ENCODE results near the gene CCSER2. TPM values are rescaled to one million over a fixed set of nuclear protein-coding genes. Genes with fewer than 3 reads are reported as not detected.

Gene CCSER2
- total and polyA plus RNA-seq, 12 donors: 8.3 to 63.9 (median 38.1) TPM

DNA sequence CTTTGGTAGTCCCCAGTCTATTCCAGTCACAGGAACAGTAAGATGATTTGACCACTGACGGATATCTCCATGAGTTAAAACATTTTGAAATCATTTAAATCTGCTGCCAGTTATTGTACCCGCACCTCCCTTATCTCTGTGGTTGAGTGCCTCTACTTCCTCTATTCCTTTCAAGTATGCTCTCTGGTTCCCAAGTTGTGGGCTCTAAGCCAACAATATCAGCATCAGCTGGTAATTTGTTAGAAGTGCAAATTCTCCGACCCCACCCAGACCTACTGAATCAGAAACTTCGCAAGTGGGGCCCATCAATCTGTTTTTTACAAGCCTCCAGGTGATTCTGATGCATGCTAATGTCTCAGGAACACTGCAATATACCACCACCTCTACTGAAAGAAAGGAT is 235.5 kb downstream of the CCSER2 start:
- WGBS, 4 donors: 37 to 69% (median 52%) methylated on average over 4 of the region's 4 CpGs

DNA sequence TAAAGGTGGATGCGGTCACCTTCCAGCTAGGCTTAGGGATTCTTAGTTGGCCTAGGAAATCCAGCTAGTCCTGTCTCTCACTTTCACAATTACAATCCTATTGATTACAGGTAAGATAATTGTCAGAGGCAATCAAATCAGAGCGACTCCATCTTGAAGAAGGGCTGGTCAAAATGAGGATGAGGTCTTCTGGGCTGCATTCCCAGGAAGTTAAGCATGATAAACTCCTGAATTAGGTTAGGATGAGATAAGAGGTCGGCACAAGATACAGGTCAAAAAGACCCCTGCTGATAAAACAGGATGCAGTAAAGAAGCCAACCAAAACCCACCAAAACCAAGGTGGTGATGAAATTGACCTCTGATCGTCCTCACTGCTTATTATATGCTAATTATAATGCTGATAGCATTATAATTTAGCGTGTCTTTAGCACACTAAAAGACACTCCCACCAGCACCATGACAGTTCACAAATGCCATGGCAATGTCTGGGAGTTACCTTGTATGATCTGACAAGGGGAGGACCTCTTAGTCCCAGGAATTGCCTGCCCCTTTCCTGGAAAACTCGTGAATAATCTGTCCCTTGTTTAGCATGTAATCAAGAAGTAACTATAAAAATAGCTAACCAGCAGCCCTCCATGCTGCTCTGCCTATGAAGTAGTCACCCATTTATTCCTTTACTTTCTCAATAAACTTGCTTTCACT is 237.6 kb downstream of the CCSER2 start:
- no peak for DNase-seq
- no peak for TF ChIP-seq POLR2A (IDR thresholded peaks at IDR 0.05)
- no peaks in the 10 kb centered on the region for H3K36me3 ChIP-seq (replicated peaks in 1 of 2)
- no peak overlapping the region for H3K4me3 ChIP-seq
- H3K4me1 ChIP-seq (replicated peaks in 1 of 2): no peaks in the 10 kb centered on the region
- H3K27ac ChIP-seq: no peak overlapping the region
- peaks cover 5% of the 10 kb centered on the region for H3K27me3 ChIP-seq
- WGBS, 4 donors: 62 to 76% (median 66%) methylated on average over 6 of the region's 6 CpGs
- no peaks in the 10 kb centered on the region for H3K9me3 ChIP-seq (replicated peaks in 1 of 3)
- intact Hi-C loops (cut with DNase I): no loop called here

More for the DNA sequence above, 235.5 kb downstream of the CCSER2 start:
- intact Hi-C loops (cut with DNase I): no loop called here
- Histone ChIP-seq H3K9me3 (replicated peaks in 1 of 3) (no peaks in the 10 kb centered on the region), H3K27ac (no peak overlapping the region), H3K4me3 (no peak overlapping the region), H3K4me1 (replicated peaks in 1 of 2) (no peaks in the 10 kb centered on the region), H3K27me3 (peaks cover 5% of the 10 kb centered on the region), H3K36me3 (replicated peaks in 1 of 2) (no peaks in the 10 kb centered on the region)
- TF ChIP-seq, protein P1, sequence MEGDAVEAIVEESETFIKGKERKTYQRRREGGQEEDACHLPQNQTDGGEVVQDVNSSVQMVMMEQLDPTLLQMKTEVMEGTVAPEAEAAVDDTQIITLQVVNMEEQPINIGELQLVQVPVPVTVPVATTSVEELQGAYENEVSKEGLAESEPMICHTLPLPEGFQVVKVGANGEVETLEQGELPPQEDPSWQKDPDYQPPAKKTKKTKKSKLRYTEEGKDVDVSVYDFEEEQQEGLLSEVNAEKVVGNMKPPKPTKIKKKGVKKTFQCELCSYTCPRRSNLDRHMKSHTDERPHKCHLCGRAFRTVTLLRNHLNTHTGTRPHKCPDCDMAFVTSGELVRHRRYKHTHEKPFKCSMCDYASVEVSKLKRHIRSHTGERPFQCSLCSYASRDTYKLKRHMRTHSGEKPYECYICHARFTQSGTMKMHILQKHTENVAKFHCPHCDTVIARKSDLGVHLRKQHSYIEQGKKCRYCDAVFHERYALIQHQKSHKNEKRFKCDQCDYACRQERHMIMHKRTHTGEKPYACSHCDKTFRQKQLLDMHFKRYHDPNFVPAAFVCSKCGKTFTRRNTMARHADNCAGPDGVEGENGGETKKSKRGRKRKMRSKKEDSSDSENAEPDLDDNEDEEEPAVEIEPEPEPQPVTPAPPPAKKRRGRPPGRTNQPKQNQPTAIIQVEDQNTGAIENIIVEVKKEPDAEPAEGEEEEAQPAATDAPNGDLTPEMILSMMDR (IDR thresholded peaks at IDR 0.05): no peak
- no peak for TF ChIP-seq POLR2A (IDR thresholded peaks at IDR 0.05)
- DNase-seq: no peak

DNA sequence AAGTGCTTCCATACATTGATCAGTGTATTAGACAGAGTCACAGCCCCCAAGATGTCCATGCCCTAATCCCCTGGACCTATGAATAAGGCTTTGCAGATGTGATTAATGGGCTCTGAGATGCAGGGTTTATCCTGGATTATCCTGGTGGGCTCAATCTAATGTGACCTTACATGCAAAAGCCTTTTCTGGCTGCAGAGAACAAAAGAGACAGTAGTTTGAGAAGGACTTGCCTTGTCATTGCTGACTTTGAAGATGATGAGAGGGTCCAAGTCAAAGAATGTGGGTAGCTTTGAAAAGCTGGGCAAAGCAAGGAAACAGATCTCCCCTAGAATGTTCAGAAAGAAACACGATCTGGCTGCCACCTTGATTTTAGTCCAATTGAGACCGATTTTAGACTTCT is 238.7 kb downstream of the CCSER2 start:
- intact Hi-C loops (cut with DNase I): no loop called here
- TF ChIP-seq POLR2A (IDR thresholded peaks at IDR 0.05): no peak
- TF ChIP-seq, protein P1 (IDR thresholded peaks at IDR 0.05): no peak
- Histone ChIP-seq H3K27me3 (peaks cover 5% of the 10 kb centered on the region), H3K9me3 (replicated peaks in 1 of 3) (no peaks in the 10 kb centered on the region), H3K4me1 (replicated peaks in 1 of 2) (no peaks in the 10 kb centered on the region), H3K4me3 (no peak overlapping the region), H3K36me3 (replicated peaks in 1 of 2) (no peaks in the 10 kb centered on the region), H3K27ac (no peak overlapping the region)
- 44 to 53% (median 46%) methylated on average over 2 of the region's 2 CpGs for WGBS, 4 donors
- DNase-seq: no peak

Other genes starting within 250 kb of the CCSER2 start
- 100 to 1,000 TPM; 195 to 392 (median 278) TPM for gene GHITM, start 189.1 kb upstream of the CCSER2 start, total RNA-seq
- 100 to 1,000 TPM in 1 of 3 donors, 10 to 100 TPM in 2; 77.3 to 492 (median 96.0) TPM for gene GHITM, start 189.1 kb upstream of the CCSER2 start, polyA plus RNA-seq
- under 1 TPM in 1 of 9 donors, not detected in 8; 0.25 TPM for gene GPR15LG, start 154.8 kb upstream of the CCSER2 start, total RNA-seq
- not detected for gene GPR15LG, start 154.8 kb upstream of the CCSER2 start, polyA plus RNA-seq
- gene CDHR1, start 134.1 kb upstream of the CCSER2 start, total RNA-seq: 1 to 10 TPM in 1 of 9 donors, under 1 TPM in 8; 0.09 to 2.8 (median 0.23) TPM
- 1 to 10 TPM; 1.4 to 7.7 (median 6.0) TPM for gene CDHR1, start 134.1 kb upstream of the CCSER2 start, polyA plus RNA-seq
- not detected for gene LRIT2, start 103.0 kb upstream of the CCSER2 start, total RNA-seq
- gene LRIT2, start 103.0 kb upstream of the CCSER2 start, polyA plus RNA-seq: not detected
- gene LRIT1, start 87.0 kb upstream of the CCSER2 start, total RNA-seq: under 1 TPM in 1 of 9 donors, not detected in 8; 0.06 TPM
- gene LRIT1, start 87.0 kb upstream of the CCSER2 start, polyA plus RNA-seq: not detected
- not detected for gene RGR, start 83.5 kb upstream of the CCSER2 start, total RNA-seq
- under 1 TPM in 1 of 3 donors, not detected in 2; 0.17 TPM for gene RGR, start 83.5 kb upstream of the CCSER2 start, polyA plus RNA-seq

Measured in adrenal gland (tissue), 12 donors.